Mesenteric fat pad (tissue), 1 donor: ENCODE measurements around the gene GAS6. TPM values are rescaled to one million over a fixed set of nuclear protein-coding genes. Genes with fewer than 3 reads are reported as not detected.

Experiments used
- DNase-seq: peaks from one replicate; pipeline ENCODE4 v3.0.0-alpha.2; 2020; ENCODE audit warnings: low spot score
- total RNA-seq: library from RNA; stranded (reverse); fragmentation: NEBNext Ultra II Directional; extraction: Animal tissue kit (Norgen Biotek cat#: 25700); gene quantifications from one replicate; pipeline ENCODE4 v1.2.1, GENCODE V29; 2021
- donor health status: DM: yes; HTN: yes; CAD: no.

The GAS6 gene
- total RNA-seq, 1 donor from 2014 or later: 88.6 TPM

- DNase-seq: no peak
Observed at GRCh38 chr13:113825841-113826240, 38.0 kb downstream of the GAS6 start.

- no peak for DNase-seq
Observed at GRCh38 chr13:113823771-113824170, 40.1 kb downstream of the GAS6 start.

DNA sequence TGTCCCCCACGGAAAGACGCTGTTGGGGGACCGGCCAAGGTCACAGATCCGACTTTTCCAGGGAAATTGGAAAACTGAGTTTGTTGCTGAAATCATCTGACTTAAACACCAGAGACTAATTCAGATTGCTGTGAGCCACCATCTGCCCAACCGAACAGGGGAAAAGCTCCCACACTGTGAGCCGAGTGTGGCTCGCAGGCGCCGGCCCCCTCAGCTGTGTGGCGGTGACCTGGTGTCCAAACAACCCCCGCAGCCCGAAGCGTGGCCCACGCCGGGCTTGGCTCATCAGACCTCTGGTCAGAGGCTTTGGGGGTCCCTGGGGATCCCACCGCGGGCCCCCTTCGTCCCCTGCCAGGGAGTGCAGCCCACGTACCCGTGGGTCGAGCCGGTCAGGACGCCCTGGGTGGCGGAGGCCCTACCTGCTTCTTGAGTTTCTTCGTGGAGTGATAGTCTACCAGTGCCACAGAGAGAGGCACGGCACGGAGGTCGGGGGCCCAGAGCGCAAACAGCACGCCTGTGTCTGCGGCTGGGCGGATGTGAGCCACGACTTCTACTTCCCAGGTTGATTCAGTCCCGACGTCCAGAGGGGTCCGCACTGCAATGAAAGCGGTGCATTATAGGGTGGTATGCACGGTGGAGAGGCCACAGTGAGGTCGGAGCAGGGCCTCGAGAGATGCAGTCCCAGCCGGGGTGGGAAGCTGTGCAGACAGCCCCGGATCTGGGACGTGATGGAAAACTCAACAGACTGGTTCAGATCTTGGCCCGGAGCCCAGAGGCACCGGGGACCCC, 40.7 kb downstream of the GAS6 start:
- DNase-seq: no peak

- DNase-seq: no peak
Observed at GRCh38 chr13:113822266-113822665, 41.6 kb downstream of the GAS6 start.

DNA sequence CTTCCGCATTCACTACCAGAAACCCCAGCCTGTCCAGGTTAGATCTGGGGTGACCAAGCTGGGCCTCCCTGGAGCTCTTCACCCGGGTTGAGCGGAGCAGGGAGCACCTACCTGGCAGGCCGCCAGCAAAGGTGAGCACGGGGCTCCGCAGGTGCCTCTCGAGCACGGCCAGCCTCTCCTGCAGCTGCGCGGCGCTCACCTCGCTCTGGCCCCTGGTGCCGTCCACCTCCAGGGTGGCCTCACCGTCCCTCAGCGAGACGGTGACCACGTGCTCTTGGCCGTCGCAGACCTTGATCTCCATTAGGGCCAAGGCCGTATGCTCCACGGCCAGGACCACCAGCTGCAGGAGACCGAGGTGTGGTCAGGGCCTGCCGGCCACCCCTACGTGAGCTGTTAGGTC, 42.0 kb downstream of the GAS6 start:
- DNase-seq: no peak

GRCh38 chr13:113820813-113821651, 42.8 kb downstream of the GAS6 start:
- DNase-seq: no peak

DNA sequence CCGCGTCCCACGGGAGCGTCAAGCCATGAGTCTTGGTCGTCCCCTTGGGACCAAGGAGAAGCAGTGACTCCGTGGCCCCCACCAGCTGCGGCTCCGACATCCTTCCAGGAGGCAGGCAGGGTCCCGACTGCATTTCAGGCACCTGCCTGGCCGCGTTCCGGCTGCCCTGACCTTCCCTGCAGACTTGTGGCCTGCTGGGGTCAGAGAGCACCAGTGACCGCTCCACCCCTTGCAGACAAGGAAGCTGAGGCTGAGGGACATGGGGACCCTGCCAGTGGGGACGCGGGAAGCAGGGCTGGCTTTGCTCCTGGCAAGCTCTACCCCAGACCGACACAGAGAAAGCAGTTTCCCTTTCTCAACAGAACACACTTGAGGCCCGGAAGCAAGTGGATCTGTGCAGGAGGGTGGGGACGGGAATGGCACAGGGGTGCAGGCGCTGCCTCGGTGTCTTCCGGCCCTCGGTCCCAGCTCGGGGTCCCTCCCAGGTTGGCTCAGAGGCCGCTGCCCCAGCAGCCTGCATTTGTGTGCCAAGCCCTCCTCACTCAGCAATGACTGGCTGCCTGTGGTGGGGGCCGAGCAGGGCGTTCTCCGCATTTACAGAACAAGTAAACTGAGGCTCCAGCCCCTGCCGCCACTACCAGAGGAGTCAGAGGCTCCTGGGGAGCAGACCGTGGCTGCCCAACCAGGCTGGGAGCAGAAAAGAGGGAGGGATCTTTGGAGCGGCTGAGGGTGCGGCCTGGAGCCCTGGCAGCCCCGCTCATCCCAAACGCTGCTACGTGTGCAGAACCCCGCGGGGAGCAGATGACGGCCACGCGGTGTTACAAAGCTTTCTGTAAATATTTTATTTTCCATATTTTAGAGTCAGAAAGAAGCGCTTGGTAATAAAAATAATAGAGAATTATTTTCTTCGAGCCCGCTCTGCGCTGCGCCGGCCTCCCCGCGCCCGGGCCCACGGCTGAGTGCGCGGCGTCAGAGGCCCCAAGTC, 43.9 kb downstream of the GAS6 start:
- DNase-seq: no peak

- no peak for DNase-seq
Observed at GRCh38 chr13:113819341-113819730, 44.5 kb downstream of the GAS6 start.

GRCh38 chr13:113818700-113819295, 45.1 kb downstream of the GAS6 start:
- DNase-seq: no peak

DNA sequence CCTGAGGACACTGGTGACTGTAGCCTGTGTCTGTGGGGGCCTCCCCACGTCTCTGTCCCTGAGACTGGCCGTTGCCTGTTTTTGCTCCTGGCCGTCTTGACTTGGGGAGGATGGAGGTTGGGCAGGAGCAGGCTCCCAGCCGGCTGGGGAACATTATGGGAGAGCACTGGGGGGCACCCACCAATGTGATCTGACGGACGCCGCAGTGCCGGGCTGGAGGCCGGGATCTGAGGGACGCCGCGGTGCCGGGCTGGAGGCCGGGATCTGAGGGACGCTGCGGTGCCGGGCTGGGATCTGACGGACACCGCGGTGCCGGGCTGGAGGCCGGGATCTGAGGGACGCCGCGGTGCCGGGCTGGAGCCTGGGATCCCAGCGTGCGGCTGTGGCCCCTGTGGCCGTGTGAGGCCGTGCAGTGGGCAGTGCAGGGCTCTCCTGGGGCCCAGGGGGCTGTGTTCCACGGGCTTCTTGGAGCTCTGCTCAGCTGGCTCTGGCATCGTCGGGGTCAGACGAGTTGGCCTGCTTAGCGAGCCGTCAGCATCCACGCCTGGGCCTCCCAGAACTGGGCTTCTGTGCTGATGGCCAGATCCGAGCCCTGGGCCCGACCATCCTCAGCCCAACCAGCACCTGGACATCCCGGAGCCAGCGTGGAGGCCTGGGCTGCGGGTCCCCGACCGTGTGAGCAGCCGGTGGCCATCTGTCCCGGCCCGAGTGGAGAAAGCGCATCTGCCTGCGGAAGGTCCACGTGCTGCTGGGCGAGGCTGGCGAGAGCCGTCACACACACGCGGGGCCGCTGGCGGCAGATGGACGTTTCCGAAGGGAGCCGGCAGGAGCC, 45.8 kb downstream of the GAS6 start:
- DNase-seq: no peak

- no peak for DNase-seq
Observed at GRCh38 chr13:113816946-113817859, 46.7 kb downstream of the GAS6 start.

- DNase-seq: no peak
Observed at GRCh38 chr13:113816254-113816929, 47.5 kb downstream of the GAS6 start.

DNA sequence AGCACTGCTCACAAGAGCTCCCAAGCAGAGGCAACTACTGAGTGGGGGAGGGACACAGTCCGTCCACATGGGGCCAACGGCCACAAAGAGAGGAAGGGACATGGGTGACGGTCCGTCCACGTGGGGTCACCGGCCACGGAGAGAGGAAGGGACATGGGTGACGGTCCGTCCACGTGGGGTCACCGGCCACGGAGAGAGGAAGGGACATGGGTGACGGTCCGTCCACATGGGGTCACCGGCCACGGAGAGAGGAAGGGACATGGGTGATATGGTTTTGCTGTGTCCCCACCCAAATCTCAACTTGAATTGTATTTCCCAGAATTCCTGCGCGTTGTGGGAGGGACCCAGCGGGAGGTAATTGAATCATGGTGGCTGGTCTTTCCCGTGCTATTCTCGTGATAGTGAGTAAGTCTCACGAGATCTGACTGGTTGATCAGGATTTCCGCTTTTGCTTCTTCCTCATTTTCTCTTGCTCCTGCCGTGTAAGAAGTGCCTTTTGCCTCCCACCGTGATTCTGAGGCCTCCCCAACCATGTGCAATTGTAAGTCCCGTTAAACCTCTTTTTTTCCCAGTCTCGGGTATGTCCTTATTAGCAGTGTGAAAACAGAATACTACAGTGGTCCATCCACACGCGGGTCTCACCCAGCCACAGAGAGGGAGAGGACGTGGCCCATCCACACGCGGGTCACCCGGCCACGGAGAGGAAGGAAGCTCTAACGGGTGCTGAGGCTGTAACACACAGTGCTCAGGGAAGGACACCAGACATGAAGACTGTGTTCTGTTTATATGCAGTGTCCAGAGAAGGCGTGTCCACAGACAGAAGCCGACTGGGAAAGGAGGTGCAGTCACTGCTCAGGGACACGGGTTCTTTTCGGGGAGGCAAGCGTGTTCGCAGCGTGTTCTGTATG, 48.5 kb downstream of the GAS6 start:
- no peak for DNase-seq

DNA sequence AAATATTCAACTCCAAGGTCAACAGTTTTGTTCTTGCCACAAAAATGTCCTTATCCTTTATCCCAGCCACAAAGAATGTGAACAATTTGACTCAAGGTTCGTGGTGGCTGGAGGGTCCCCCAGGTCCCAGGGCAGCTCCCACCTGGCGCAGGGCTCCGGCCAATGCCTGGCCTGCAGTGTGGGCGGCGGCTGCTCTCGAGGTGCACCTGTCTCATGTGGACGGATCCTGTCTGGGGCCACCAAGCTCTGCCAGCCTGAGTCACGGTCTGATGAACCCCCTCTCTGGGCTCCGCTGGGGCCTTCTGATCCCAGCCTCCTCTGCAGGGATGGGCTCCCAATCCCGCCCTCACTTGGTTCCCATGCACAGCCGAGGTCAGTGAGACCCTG, 49.4 kb downstream of the GAS6 start:
- no peak for DNase-seq

DNA sequence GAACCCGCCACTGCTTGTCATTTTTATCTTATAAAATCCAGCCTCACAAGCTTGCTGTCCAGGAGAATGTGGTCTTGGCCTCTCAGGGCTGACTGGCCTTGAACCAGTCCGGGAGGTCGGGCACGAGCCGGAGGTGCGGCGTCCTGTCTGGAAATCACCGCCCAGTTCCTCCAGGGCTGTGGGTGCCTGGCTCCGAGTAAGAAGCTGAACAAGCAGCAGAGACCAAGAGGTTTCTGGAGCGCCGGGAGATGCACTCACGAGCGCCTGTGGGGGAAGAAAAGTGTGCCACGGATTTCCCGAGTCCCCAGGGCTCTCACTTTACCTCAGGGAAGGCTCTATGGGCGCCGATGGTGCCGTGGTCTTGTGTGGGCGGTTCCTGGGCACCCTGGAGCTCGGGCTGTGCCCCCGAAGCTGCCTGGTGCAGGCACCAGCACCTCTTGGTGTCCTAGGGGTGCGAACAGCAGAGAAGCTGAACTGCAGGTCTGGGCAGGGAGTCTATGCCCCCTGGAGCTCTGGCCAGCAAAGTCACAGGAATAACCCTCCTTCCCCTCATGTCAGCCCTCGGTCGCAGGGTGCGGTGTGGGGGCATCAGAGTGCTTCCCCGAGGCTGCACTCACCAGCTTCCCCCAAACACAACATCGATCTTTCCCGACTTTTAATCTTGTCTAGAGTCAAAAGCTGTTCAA, 50.0 kb downstream of the GAS6 start:
- DNase-seq: no peak

GRCh38 chr13:113813070-113813748, 50.7 kb downstream of the GAS6 start:
- DNase-seq: no peak
